Ishikawa (cell line): ENCODE results near the gene SLC39A2.

ENCODE experiments used
- CEBPB ChIP-seq: IDR thresholded peaks from 2 replicates; pipeline ENCODE4 v1.6.1; 2012
- CREB1 ChIP-seq: IDR thresholded peaks from 2 replicates; pipeline ENCODE4 v1.6.1; 2012; ENCODE audit warnings: low read depth
- EGR1 ChIP-seq: IDR thresholded peaks from 2 replicates; pipeline ENCODE4 v1.6.1; 2012
- EP300 ChIP-seq: IDR thresholded peaks from 2 replicates; pipeline ENCODE4 v1.6.1; 2012; ENCODE audit warnings: borderline replicate concordance
- FOXM1 ChIP-seq: IDR thresholded peaks from 2 replicates; pipeline ENCODE4 v1.6.1; 2012; ENCODE audit warnings: low read depth, borderline replicate concordance
- NFIC ChIP-seq: IDR thresholded peaks from 2 replicates; pipeline ENCODE4 v1.6.1; 2012
- RAD21 ChIP-seq: IDR thresholded peaks from 2 replicates; pipeline ENCODE4 v1.6.1; 2012; ENCODE audit warnings: low read depth
- TAF1 ChIP-seq: IDR thresholded peaks from 2 replicates; pipeline ENCODE4 v1.6.1; 2012; ENCODE audit warnings: low read depth, mild to moderate bottlenecking
- TCF12 ChIP-seq: IDR thresholded peaks from 2 replicates; pipeline ENCODE4 v1.6.1; 2012; ENCODE audit warnings: low read depth
- USF1 ChIP-seq: IDR thresholded peaks from 2 replicates; pipeline ENCODE4 v1.6.1; 2012
- YY1 ChIP-seq: IDR thresholded peaks from 2 replicates; pipeline ENCODE4 v1.6.1; 2012; ENCODE audit warnings: low read depth
- ZBTB7A ChIP-seq: IDR thresholded peaks from 2 replicates; pipeline ENCODE4 v1.6.1; 2012; ENCODE audit warnings: low read depth
- TF ChIP-seq, protein P1 (sequence below): IDR thresholded peaks from 2 replicates; pipeline ENCODE4 v1.6.1; 2012
- TF ChIP-seq, protein P2 (sequence below): IDR thresholded peaks from 2 replicates; pipeline ENCODE4 v1.6.1; 2012; ENCODE audit warnings: low read depth, mild to moderate bottlenecking

GRCh38 chr14:21032326-21033132, 33.4 kb downstream of the SLC39A2 start:
- TF ChIP-seq CEBPB (no peak), RAD21 (no peak), FOXM1 (no peak), EP300 (no peak), TCF12 (no peak), EGR1 (no peak), YY1 (no peak), NFIC (no peak), USF1 (no peak), CREB1 (no peak), ZBTB7A (no peak), TAF1 (no peak)
- TF ChIP-seq, protein P1, sequence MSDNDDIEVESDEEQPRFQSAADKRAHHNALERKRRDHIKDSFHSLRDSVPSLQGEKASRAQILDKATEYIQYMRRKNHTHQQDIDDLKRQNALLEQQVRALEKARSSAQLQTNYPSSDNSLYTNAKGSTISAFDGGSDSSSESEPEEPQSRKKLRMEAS = no peak
- TF ChIP-seq, protein P2, sequence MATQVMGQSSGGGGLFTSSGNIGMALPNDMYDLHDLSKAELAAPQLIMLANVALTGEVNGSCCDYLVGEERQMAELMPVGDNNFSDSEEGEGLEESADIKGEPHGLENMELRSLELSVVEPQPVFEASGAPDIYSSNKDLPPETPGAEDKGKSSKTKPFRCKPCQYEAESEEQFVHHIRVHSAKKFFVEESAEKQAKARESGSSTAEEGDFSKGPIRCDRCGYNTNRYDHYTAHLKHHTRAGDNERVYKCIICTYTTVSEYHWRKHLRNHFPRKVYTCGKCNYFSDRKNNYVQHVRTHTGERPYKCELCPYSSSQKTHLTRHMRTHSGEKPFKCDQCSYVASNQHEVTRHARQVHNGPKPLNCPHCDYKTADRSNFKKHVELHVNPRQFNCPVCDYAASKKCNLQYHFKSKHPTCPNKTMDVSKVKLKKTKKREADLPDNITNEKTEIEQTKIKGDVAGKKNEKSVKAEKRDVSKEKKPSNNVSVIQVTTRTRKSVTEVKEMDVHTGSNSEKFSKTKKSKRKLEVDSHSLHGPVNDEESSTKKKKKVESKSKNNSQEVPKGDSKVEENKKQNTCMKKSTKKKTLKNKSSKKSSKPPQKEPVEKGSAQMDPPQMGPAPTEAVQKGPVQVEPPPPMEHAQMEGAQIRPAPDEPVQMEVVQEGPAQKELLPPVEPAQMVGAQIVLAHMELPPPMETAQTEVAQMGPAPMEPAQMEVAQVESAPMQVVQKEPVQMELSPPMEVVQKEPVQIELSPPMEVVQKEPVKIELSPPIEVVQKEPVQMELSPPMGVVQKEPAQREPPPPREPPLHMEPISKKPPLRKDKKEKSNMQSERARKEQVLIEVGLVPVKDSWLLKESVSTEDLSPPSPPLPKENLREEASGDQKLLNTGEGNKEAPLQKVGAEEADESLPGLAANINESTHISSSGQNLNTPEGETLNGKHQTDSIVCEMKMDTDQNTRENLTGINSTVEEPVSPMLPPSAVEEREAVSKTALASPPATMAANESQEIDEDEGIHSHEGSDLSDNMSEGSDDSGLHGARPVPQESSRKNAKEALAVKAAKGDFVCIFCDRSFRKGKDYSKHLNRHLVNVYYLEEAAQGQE = no peak
